ENCODE data around the gene CBFA2T2.
A peak's percentile ranks its signal among the peaks of the same experiment; 100 is the strongest.

The CBFA2T2 gene

DNA sequence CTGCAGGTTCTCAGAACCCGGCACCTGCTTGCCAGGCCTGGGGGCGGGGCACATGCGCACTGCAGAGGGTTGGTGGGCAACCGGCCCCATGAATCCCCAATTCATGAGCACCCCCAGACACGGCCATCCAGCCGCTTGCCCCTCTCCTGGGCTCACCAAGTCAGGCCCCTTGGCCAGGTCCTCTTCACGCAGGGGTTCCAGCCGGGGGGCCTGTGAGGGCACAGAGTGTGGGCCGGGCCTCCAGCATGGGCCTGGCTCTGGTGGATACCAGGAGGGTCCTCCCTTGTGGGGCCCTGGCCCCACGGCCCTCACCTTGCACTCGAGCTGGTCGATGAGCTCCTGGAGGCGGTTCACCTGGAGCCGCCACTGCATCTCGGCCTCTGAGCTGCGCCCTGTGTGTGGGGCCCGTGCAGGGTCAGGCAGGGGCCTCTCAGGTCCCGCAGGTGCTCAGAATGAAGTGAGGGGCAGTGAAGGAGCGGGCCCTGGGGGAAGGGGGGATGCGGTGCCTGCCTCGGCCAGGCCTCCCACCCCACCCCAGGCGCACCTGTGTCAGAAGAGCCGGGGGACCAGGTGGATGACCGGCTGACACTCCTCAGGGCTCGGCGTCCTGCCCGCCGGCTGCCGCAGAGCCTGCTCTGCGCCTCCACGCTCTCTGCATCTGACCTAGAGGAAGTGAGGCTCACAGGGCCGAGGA is 169.6 kb downstream of the CBFA2T2 start:
- TF ChIP-seq CTCF (IDR thresholded peaks at IDR 0.05; ENCODE audit: control insufficient read depth, insufficient read depth, low read depth, low read length, missing control alignments), result no peak
- DNase-seq (ENCODE audit: low read depth), result no peak
- no peak overlapping the region for H3K4me3 ChIP-seq (ENCODE audit: control insufficient read depth, low read depth, low read length)

DNA sequence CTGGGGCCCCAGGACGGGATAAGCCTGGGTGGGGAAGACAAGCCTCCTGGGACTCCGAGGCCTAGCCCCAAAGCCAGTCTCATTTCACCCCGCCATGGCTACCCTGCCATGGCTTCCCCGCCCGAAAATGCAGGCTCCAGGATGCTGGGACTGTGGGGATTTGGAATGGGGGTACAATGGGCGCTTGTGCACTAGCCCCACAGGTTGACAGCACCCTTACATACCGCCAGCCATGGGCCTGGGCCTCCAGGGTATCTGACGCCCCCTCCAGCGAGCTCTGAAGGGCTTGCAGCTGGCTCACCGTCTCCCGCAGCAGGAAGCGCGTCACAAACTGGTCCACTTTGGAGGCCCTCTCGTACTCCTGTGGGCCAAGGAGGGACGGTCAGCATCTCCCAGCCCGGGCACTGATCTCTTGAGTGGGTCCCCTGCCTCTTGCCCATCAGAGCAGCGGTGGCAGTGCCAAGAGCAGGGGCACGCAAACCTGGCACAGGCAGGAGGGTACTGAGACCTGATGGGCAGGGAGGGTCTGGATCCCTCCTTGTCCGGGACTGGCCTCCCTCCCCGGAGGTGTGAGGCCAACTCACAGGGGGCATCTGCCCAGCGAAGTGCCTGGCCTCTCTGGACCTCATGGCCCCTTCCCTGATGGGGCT is 170.3 kb downstream of the CBFA2T2 start:
- DNase-seq (ENCODE audit: low read depth), result no peak
- no peak for TF ChIP-seq CTCF (IDR thresholded peaks at IDR 0.05; ENCODE audit: control insufficient read depth, insufficient read depth, low read depth, low read length, missing control alignments)
- H3K4me3 ChIP-seq (ENCODE audit: control insufficient read depth, low read depth, low read length), result no peak overlapping the region

DNA sequence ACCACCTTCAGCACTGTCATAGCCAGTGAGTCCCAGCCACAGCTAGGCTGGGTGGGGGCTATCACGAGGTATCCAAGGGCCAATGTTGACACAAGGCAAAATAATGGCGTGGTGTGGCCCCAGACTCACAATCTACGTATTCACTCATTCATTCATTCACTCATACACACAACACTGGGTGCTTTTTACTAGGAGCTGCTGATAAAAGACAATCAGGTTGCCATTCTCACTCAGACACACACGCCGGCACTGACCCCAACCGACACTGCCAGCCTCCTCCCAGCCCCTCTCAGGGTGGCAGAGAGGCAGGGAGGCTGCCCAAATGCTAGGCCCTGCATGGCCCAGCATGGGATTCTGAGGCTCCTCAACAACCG is 170.8 kb downstream of the CBFA2T2 start:
- H3K4me3 ChIP-seq (ENCODE audit: control insufficient read depth, low read depth, low read length), result no peak overlapping the region
- TF ChIP-seq CTCF (IDR thresholded peaks at IDR 0.05; ENCODE audit: control insufficient read depth, insufficient read depth, low read depth, low read length, missing control alignments), result no peak
- DNase-seq (ENCODE audit: low read depth), result no peak

DNA sequence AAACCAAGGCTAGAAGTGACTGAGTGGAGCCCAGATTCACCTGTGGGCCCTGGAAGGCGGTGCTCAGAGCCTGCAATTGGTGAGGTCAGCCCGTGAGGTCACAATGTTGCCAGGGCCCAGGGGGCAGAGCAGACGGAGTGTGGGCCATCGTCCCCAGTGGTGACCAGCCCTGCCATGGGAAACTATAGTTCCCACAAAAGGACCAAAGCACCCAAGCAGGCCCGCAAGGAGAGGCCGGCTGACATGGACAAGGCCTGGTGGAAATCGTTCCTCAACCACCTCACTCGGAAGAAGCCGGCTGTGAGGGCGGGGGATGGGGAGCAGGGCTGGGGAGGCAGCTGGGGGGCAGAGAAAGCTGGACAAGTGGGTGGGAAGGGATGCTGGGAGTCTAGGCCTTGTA is 172.3 kb downstream of the CBFA2T2 start, which contains the start of gene C20orf144:
C20orf144 (plus strand) TSS at position 156 of the 400 bp plus-strand sequence; CDS start at position 175, 19 bp downstream.
- TF ChIP-seq CTCF (IDR thresholded peaks at IDR 0.05; ENCODE audit: control insufficient read depth, insufficient read depth, low read depth, low read length, missing control alignments), result no peak
- no peak for DNase-seq (ENCODE audit: low read depth)

GRCh38 chr20:33663161-33664084 is 173.5 kb downstream of the CBFA2T2 start:
- H3K4me3 ChIP-seq (ENCODE audit: control insufficient read depth, low read depth, low read length), result peak overlapping the region; percentile 96
- no peak for DNase-seq (ENCODE audit: low read depth)
- no peak for TF ChIP-seq CTCF (IDR thresholded peaks at IDR 0.05; ENCODE audit: control insufficient read depth, insufficient read depth, low read depth, low read length, missing control alignments)

More for the DNA sequence above, 172.3 kb downstream of the CBFA2T2 start, which contains the start of gene C20orf144:
- peak within 1 kb of the TSS; percentile 96 for H3K4me3 ChIP-seq (ENCODE audit: control insufficient read depth, low read depth, low read length)

DNA sequence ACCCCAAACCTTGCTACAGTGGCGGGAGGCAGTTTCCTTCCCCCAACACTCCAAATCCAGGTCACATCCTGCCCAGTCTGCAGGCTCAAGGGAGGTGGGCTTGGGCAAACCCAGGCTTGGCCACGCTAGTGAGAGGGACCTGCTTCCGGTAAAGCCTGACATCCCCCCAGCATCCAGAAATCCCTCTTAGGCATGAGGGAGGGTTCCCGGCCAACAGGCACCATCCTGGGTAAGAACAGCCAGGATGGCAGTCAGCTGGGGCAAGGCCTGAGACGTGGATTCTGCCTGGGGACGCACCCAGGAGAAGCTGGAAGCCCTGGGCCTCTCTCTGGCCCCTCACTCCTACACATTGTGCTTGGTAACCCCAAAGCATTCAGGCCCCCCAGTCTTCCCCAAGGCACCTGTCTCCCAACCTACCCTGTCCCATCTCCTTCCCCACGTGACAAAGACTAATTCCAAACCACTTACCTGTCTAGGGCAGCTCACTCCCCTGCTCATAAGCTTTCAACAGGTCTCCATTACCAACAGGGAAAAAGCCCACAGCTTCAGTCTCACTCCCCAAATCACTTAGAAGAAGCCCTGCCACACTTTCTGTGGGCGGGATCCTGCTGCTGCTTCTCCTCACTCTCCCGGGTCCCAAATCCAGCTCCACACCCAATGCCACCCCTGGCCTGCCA is 174.3 kb downstream of the CBFA2T2 start:
- DNase-seq (ENCODE audit: low read depth), result no peak
- peak overlapping the region; percentile 96 for H3K4me3 ChIP-seq (ENCODE audit: control insufficient read depth, low read depth, low read length)
- TF ChIP-seq CTCF (IDR thresholded peaks at IDR 0.05; ENCODE audit: control insufficient read depth, insufficient read depth, low read depth, low read length, missing control alignments), result no peak
